ENCODE measurements around the gene CKLF.

Gene CKLF

GRCh38 chr16:66520406-66521170, 31.8 kb upstream of the CKLF start:
- Histone ChIP-seq H3K4me2 (ENCODE audit: low read length) (peak overlapping the region; percentile 0; the same call in 1 of the 2 replicates), H3K27ac (ENCODE audit: low read depth, low read length, poor library complexity, severe bottlenecking) (peak overlapping the region; percentile 81), H3K27me3 (ENCODE audit: insufficient read depth, low read length) (no peaks in the 10 kb centered on the region), H2AFZ (ENCODE audit: low read length) (no peak overlapping the region), H3K9me2 (ENCODE audit: low read depth, low read length) (no peaks in the 10 kb centered on the region), H3K9me3 (ENCODE audit: low read length) (no peaks in the 10 kb centered on the region), H3K36me3 (ENCODE audit: insufficient read depth, low read length) (no peaks in the 10 kb centered on the region), H3F3A (ENCODE audit: insufficient read depth, low read length) (no peaks in the 10 kb centered on the region), H3K4me3 (ENCODE audit: low read depth, low read length, poor library complexity, severe bottlenecking) (no peak overlapping the region), H4K20me1 (ENCODE audit: insufficient read depth, low read length) (no peaks in the 10 kb centered on the region), H3K79me2 (ENCODE audit: insufficient read depth, low read length) (no peaks in the 10 kb centered on the region), H3K9ac (ENCODE audit: low read length) (no peak overlapping the region), H3K4me1 (ENCODE audit: insufficient read depth, low read length, severe bottlenecking) (peaks cover 79% of the 10 kb centered on the region)
- TF ChIP-seq, protein P1, sequence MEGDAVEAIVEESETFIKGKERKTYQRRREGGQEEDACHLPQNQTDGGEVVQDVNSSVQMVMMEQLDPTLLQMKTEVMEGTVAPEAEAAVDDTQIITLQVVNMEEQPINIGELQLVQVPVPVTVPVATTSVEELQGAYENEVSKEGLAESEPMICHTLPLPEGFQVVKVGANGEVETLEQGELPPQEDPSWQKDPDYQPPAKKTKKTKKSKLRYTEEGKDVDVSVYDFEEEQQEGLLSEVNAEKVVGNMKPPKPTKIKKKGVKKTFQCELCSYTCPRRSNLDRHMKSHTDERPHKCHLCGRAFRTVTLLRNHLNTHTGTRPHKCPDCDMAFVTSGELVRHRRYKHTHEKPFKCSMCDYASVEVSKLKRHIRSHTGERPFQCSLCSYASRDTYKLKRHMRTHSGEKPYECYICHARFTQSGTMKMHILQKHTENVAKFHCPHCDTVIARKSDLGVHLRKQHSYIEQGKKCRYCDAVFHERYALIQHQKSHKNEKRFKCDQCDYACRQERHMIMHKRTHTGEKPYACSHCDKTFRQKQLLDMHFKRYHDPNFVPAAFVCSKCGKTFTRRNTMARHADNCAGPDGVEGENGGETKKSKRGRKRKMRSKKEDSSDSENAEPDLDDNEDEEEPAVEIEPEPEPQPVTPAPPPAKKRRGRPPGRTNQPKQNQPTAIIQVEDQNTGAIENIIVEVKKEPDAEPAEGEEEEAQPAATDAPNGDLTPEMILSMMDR (IDR thresholded peaks at IDR 0.05; ENCODE audit: low read length), result no peak
- no peak for TF ChIP-seq EZH2 (IDR thresholded peaks at IDR 0.05; ENCODE audit: borderline replicate concordance, low read length)

DNA sequence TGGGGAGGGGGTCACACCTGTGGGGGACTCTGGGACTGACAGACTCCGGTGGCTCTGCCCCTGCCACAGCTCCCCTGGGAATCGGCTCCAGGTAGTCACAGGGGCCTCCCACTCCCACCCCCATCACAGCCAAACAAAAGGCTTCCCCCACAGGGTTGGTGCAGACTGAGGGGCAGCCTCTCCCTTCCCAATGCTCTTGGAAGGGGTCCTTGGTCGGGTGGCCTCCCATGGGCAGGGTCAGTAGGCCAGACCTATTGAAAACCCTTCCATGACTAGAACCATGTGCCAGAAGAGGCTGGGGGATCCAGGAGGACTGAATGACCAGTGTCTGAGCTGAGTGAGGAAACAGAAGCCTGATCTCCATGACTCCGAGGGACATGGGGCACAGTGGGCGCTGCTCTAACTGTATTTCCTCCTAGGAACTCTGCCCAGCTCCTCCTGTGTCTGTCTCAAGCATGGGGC, 31.1 kb upstream of the CKLF start:
- no peaks in the 10 kb centered on the region for H4K20me1 ChIP-seq (ENCODE audit: insufficient read depth, low read length)
- H3K9me2 ChIP-seq (ENCODE audit: low read depth, low read length), result no peaks in the 10 kb centered on the region
- H3K4me1 ChIP-seq (ENCODE audit: insufficient read depth, low read length, severe bottlenecking), result peaks cover 82% of the 10 kb centered on the region
- H2AFZ ChIP-seq (ENCODE audit: low read length), result no peak overlapping the region
- H3K27me3 ChIP-seq (ENCODE audit: insufficient read depth, low read length), result no peaks in the 10 kb centered on the region
- no peaks in the 10 kb centered on the region for H3K9me3 ChIP-seq (ENCODE audit: low read length)
- H3K9ac ChIP-seq (ENCODE audit: low read length), result no peak overlapping the region
- no peaks in the 10 kb centered on the region for H3K36me3 ChIP-seq (ENCODE audit: insufficient read depth, low read length)
- peak overlapping the region; percentile 81 for H3K27ac ChIP-seq (ENCODE audit: low read depth, low read length, poor library complexity, severe bottlenecking)
- no peak for TF ChIP-seq EZH2 (IDR thresholded peaks at IDR 0.05; ENCODE audit: borderline replicate concordance, low read length)
- TF ChIP-seq, protein P1 (IDR thresholded peaks at IDR 0.05; ENCODE audit: low read length), result no peak
- H3K4me3 ChIP-seq (ENCODE audit: low read depth, low read length, poor library complexity, severe bottlenecking), result no peak overlapping the region
- no peaks in the 10 kb centered on the region for H3K79me2 ChIP-seq (ENCODE audit: insufficient read depth, low read length)
- peak overlapping the region; percentile 0; the same call in 1 of the 2 replicates for H3K4me2 ChIP-seq (ENCODE audit: low read length)
- no peaks in the 10 kb centered on the region for H3F3A ChIP-seq (ENCODE audit: insufficient read depth, low read length)

- Histone ChIP-seq H3K27ac (ENCODE audit: low read depth, low read length, poor library complexity, severe bottlenecking) (peak overlapping the region; percentile 81), H3K4me1 (ENCODE audit: insufficient read depth, low read length, severe bottlenecking) (peaks cover 82% of the 10 kb centered on the region)
Observed at GRCh38 chr16:66521951-66522771, 30.2 kb upstream of the CKLF start.

More at GRCh38 chr16:66521951-66522771, 30.2 kb upstream of the CKLF start:
- H3K9me2 ChIP-seq (ENCODE audit: low read depth, low read length), result no peaks in the 10 kb centered on the region
- H3K79me2 ChIP-seq (ENCODE audit: insufficient read depth, low read length), result no peaks in the 10 kb centered on the region
- H3K4me3 ChIP-seq (ENCODE audit: low read depth, low read length, poor library complexity, severe bottlenecking), result no peak overlapping the region
- no peak overlapping the region for H3K4me2 ChIP-seq (ENCODE audit: low read length)
- no peaks in the 10 kb centered on the region for H3F3A ChIP-seq (ENCODE audit: insufficient read depth, low read length)
- no peaks in the 10 kb centered on the region for H3K27me3 ChIP-seq (ENCODE audit: insufficient read depth, low read length)
- TF ChIP-seq, protein P1 (IDR thresholded peaks at IDR 0.05; ENCODE audit: low read length), result no peak
- TF ChIP-seq EZH2 (IDR thresholded peaks at IDR 0.05; ENCODE audit: borderline replicate concordance, low read length), result no peak
- no peak overlapping the region for H2AFZ ChIP-seq (ENCODE audit: low read length)
- H3K9ac ChIP-seq (ENCODE audit: low read length), result no peak overlapping the region
- H4K20me1 ChIP-seq (ENCODE audit: insufficient read depth, low read length), result no peaks in the 10 kb centered on the region
- H3K9me3 ChIP-seq (ENCODE audit: low read length), result no peaks in the 10 kb centered on the region
- H3K36me3 ChIP-seq (ENCODE audit: insufficient read depth, low read length), result no peaks in the 10 kb centered on the region
